GM12878 (cell line): Measurements from ENCODE around the gene CDYL.

Experiments used
- ATF7 ChIP-seq: fragments of 450-650 bp; IDR thresholded peaks from 2 replicates; pipeline ENCODE4 v1.6.1; 2016; ENCODE audit warnings: low read depth, mild to moderate bottlenecking
- BHLHE40 ChIP-seq, 2 experiments: fragments of 450-650 bp in 1 of 2; IDR thresholded peaks; 2 replicates each; pipeline ENCODE4 v1.6.1; 2011 to 2017; ENCODE audit warnings: low read depth in 2 of 2, borderline replicate concordance in 1 of 2, improper control_type of control experiment in 1 of 2, low read length in 1 of 2, mild to moderate bottlenecking in 1 of 2
- EZH2 ChIP-seq: IDR thresholded peaks from 2 replicates; pipeline ENCODE4 v1.6.1; 2012; ENCODE audit warnings: low read depth, mild to moderate bottlenecking, control low read depth, inconsistent platforms, low read length, borderline replicate concordance; ENCODE audit not compliant: control insufficient read depth
- JUNB ChIP-seq: IDR thresholded peaks from 2 replicates; pipeline ENCODE4 v1.6.1; 2016; ENCODE audit warnings: antibody characterized with exemption, mild to moderate bottlenecking
- SP1 ChIP-seq: IDR thresholded peaks from one replicate; pipeline ENCODE4 v1.6.1; 2011; ENCODE audit warnings: low read depth, low read length
- YY1 ChIP-seq: IDR thresholded peaks from 2 replicates; pipeline ENCODE4 v1.6.1; 2011; ENCODE audit warnings: low read depth, mild to moderate bottlenecking, low read length
- TF ChIP-seq, protein P1 (sequence below), 3 experiments: IDR thresholded peaks in 2 of 3; conservative IDR thresholded peaks in 1 of 3; 2 replicates each; pipeline ENCODE4 v1.5.1; 2011; ENCODE audit warnings: low read depth in 3 of 3, low read length in 3 of 3, mild to moderate bottlenecking in 3 of 3, control low read depth in 2 of 3, moderate library complexity in 2 of 3, inconsistent platforms in 1 of 3, mixed read lengths in 1 of 3; ENCODE audit not compliant: control insufficient read depth in 2 of 3, insufficient read depth in 1 of 3; ENCODE audit errors: extremely low read depth in 1 of 3

DNA sequence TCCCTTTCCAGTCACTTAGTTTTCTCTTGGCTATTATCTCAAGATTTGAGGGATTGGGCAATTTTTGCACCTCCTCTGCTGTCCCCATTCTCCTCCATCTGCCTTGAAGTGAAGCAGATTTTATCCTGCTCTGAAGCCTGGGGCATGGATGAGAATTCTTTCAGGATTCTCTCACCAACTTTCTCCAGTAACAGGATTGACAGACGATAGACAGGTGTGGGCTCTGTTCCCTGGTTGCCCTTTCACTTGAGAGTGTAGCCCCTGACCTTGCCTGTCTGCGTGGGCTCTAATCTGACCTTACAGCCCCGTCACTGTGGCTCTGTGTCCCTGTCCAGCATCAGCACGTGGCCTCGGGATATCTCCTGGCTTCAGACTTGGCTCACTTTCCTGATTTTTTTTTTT lies 27.1 kb downstream of the CDYL start:
- no peak for TF ChIP-seq SP1
- TF ChIP-seq, protein P1, sequence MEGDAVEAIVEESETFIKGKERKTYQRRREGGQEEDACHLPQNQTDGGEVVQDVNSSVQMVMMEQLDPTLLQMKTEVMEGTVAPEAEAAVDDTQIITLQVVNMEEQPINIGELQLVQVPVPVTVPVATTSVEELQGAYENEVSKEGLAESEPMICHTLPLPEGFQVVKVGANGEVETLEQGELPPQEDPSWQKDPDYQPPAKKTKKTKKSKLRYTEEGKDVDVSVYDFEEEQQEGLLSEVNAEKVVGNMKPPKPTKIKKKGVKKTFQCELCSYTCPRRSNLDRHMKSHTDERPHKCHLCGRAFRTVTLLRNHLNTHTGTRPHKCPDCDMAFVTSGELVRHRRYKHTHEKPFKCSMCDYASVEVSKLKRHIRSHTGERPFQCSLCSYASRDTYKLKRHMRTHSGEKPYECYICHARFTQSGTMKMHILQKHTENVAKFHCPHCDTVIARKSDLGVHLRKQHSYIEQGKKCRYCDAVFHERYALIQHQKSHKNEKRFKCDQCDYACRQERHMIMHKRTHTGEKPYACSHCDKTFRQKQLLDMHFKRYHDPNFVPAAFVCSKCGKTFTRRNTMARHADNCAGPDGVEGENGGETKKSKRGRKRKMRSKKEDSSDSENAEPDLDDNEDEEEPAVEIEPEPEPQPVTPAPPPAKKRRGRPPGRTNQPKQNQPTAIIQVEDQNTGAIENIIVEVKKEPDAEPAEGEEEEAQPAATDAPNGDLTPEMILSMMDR (IDR thresholded peaks at IDR 0.05 in 2 of 3, conservative IDR thresholded peaks at IDR 0.05 in 1 of 3; ENCODE audit: control insufficient read depth in 2 of 3, extremely low read depth in 1 of 3, insufficient read depth in 1 of 3, low read depth in 3 of 3, low read length in 3 of 3) = no peak
- no peak for TF ChIP-seq ATF7
- no peak for TF ChIP-seq JUNB
- no peak for TF ChIP-seq BHLHE40 (IDR thresholded peaks at IDR 0.05; ENCODE audit: borderline replicate concordance in 1 of 2, low read depth in 2 of 2, low read length in 1 of 2)
- no peak for TF ChIP-seq EZH2
- no peak for TF ChIP-seq YY1
